HL-60 (cell line): Measurements from ENCODE around the gene TPD52L1.

Experiments
- DNase-seq, 2 experiments: peaks; one replicate each; pipeline ENCODE4 v3.0.0-alpha.2; 2010 to 2020; ENCODE audit warnings: low read depth in 1 of 2, low spot score in 1 of 2
- H3K27ac ChIP-seq: fragments of 250-450 bp; sonication (Bioruptor Pico); replicated peaks from 2 replicates; pipeline ENCODE4 v1.5.1; 2020; ENCODE audit warnings: mild to moderate bottlenecking, moderate library complexity
- H3K27me3 ChIP-seq: fragments of 250-450 bp; sonication (Bioruptor Pico); 2 replicates; pipeline ENCODE4 v1.5.1; 2021; ENCODE audit warnings: mild to moderate bottlenecking, moderate library complexity; ENCODE audit not compliant: insufficient read depth, poor library complexity, severe bottlenecking
- H3K4me3 ChIP-seq: replicated peaks from 2 replicates; pipeline ENCODE4 v1.5.1; 2011; ENCODE audit warnings: mild to moderate bottlenecking, control low read depth, low read length; ENCODE audit not compliant: insufficient read depth
- CTCF ChIP-seq: IDR thresholded peaks from one replicate; pipeline ENCODE4 v1.5.1; 2011; ENCODE audit warnings: low read length, control low read depth, inconsistent platforms; ENCODE audit not compliant: insufficient read depth
- GABPA ChIP-seq: IDR thresholded peaks from 2 replicates; pipeline ENCODE4 v1.6.1; 2012; ENCODE audit warnings: low read depth
- POLR2AphosphoS5 ChIP-seq: IDR thresholded peaks from 2 replicates; pipeline ENCODE4 v1.6.1; 2012; ENCODE audit warnings: low read depth
- REST ChIP-seq: IDR thresholded peaks from 2 replicates; pipeline ENCODE4 v1.6.1; 2012; ENCODE audit warnings: low read depth; ENCODE audit not compliant: insufficient replicate concordance
- SPI1 ChIP-seq: IDR thresholded peaks from 2 replicates; pipeline ENCODE4 v1.6.1; 2012; ENCODE audit warnings: low read depth, mild to moderate bottlenecking, borderline replicate concordance

The TPD52L1 gene

GRCh38 chr6:125271486-125272159 is 118.0 kb downstream of the TPD52L1 start:
- DNase-seq: no peak
- H3K4me3 ChIP-seq: no peak overlapping the region
- H3K27ac ChIP-seq: no peak overlapping the region
- no peaks in the 10 kb centered on the region for H3K27me3 ChIP-seq
- TF ChIP-seq SPI1 (no peak), GABPA (no peak)

- H3K27me3 ChIP-seq: no peaks in the 10 kb centered on the region
- TF ChIP-seq GABPA (no peak), POLR2AphosphoS5 (no peak), REST (no peak), SPI1 (no peak), CTCF (no peak)
- no peak overlapping the region for H3K4me3 ChIP-seq
- no peak overlapping the region for H3K27ac ChIP-seq
- DNase-seq: no peak
Measured at GRCh38 chr6:125273251-125273650, 119.7 kb downstream of the TPD52L1 start.

DNA sequence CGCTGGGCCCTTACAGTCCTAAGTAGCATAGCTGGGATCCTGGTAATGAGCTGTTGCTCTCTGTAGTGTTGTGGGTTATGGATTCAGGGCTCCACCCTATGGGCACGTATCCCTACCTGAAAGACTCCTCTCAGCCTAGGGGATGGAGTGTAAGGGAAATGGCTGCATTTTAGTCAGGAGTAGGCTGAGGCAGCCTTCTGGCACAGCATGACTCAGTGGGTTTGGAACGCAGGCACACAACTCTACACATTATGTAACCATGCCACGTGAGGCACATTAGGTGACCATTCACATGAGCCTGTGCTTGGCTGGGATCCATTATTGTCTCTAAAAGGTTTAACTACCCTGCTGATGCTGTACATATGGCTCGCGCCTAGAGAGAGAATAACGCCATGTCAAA is 120.4 kb downstream of the TPD52L1 start:
- DNase-seq: no peak
- TF ChIP-seq SPI1: no peak
- no peak for TF ChIP-seq CTCF
- TF ChIP-seq REST: no peak
- no peak for TF ChIP-seq POLR2AphosphoS5
- no peak for TF ChIP-seq GABPA
- H3K27me3 ChIP-seq: no peaks in the 10 kb centered on the region
- no peak overlapping the region for H3K27ac ChIP-seq
- H3K4me3 ChIP-seq: no peak overlapping the region

DNA sequence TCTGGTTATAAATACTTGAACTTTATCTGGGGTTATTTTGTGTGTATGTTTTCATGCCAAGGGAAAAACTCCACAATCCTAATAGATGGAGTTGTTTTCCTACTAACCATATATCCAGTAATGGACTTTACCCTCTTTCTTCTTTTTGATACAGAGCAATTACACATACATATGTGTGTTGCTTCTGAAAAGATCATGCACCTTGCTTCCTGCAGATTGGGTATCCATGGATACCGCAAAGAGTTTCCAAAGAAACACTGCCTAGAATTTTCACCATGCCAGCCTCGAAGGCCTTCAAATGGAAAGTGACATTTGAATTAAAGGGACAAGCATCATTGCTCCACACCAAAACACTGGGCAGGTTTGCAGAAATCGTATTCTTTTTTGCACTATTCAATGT is 121.4 kb downstream of the TPD52L1 start:
- Histone ChIP-seq H3K27ac (no peak overlapping the region), H3K27me3 (no peaks in the 10 kb centered on the region), H3K4me3 (no peak overlapping the region)
- DNase-seq: no peak
- TF ChIP-seq REST (no peak), GABPA (no peak), SPI1 (no peak), POLR2AphosphoS5 (no peak), CTCF (no peak)
